BJ (cell line): Measurements from ENCODE around the gene TFB1M. TPM values are rescaled to one million over a fixed set of nuclear protein-coding genes. Genes with fewer than 3 reads are reported as not detected.

Source experiments
- CTCF ChIA-PET: fragments of 350-600 bp; formaldehyde crosslinking; extraction: SDS; loops from one replicate; lab custom pipeline; 2021; ENCODE audit warnings: antibody characterized with exemption, inconsistent platforms; lab: Yijun Ruan, JAX
- POLR2A ChIA-PET: fragments of 300-600 bp; sonication (Branson Sonifier 250); formaldehyde crosslinking; extraction: SDS; loops from one replicate; lab custom pipeline; 2021; ENCODE audit warnings: antibody characterized with exemption; lab: Charles Lee
- DNase-seq: peaks from one replicate; pipeline ENCODE4 v3.0.0-alpha.2; 2011; ENCODE audit warnings: low read depth
- H3K27me3 ChIP-seq: 2 replicates; pipeline ENCODE4 v1.6.0; 2011; ENCODE audit warnings: low read length; ENCODE audit not compliant: control insufficient read depth, insufficient read depth
- H3K36me3 ChIP-seq: 2 replicates; pipeline ENCODE4 v1.5.1; 2011; ENCODE audit warnings: low read length; ENCODE audit not compliant: control insufficient read depth, insufficient read depth
- H3K4me3 ChIP-seq: 2 replicates; pipeline ENCODE4 v1.5.1; 2011; ENCODE audit warnings: low read depth, mild to moderate bottlenecking, control low read depth, low read length
- CTCF ChIP-seq: IDR thresholded peaks from 2 replicates; pipeline ENCODE4 v1.5.1; 2011; ENCODE audit warnings: low read depth, mild to moderate bottlenecking, control low read depth, inconsistent platforms, low read length, moderate library complexity; ENCODE audit not compliant: insufficient read depth
- polyA plus RNA-seq: library from polyadenylated mRNA; depleted of rRNA; stranded (reverse); fragments of >200 nt; gene quantifications from 2 replicates; pipeline ENCODE4 v1.2.3, GENCODE V29; 2011

TFB1M gene
- polyA plus RNA-seq, 1 experiment = 12.9 TPM

- no peak for DNase-seq
- no peak overlapping the region for H3K4me3 ChIP-seq
- H3K27me3 ChIP-seq = no peaks in the 10 kb centered on the region
- TF ChIP-seq CTCF = no peak
- H3K36me3 ChIP-seq = no peaks in the 10 kb centered on the region
- ChIA-PET CTCF (interaction anchor here (1.3 kb wide), 1 partner anchor 20 kb away, joined by 3 read pairs; no protein-coding TSS in a partner anchor), POLR2A (no interaction called here)
Measured at GRCh38 chr6:155351273-155352129, 37.2 kb upstream of the TFB1M start.

DNA sequence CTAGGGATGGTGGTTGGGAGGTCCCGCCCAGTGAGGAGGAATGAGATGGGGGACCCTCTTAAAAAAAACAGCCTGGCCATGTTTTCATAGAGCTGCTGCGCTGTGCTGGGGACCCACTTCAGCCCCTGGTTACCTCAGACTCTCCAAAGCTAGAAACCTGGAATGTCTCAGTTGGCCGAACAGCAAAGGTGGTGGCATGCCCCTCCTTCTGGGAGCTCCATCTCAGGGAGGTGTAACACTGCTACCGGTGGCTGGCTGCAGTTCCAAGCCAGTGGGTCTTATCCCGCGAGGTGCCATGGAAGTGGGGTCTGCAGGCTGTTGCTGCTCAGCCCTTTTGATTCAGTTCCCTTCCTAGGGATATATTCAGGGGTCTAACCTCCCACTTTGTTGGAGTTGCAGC lies 35.7 kb upstream of the TFB1M start:
- Histone ChIP-seq H3K4me3 (no peak overlapping the region), H3K36me3 (no peaks in the 10 kb centered on the region), H3K27me3 (no peaks in the 10 kb centered on the region)
- DNase-seq = no peak
- no peak for TF ChIP-seq CTCF
- ChIA-PET CTCF (interaction anchor here (0.5 to 1.7 kb wide), 3 partner anchors 9 to 68 kb away, joined by 3 to 7 read pairs (median 4); no protein-coding TSS in a partner anchor), POLR2A (no interaction called here)

- DNase-seq = no peak
- no peak for TF ChIP-seq CTCF
- ChIA-PET CTCF (interaction anchor here (1.5 to 1.7 kb wide), 2 partner anchors 9 to 69 kb away, joined by 3 to 7 read pairs; no protein-coding TSS in a partner anchor), POLR2A (no interaction called here)
- H3K4me3 ChIP-seq = no peak overlapping the region
- no peaks in the 10 kb centered on the region for H3K36me3 ChIP-seq
- H3K27me3 ChIP-seq = no peaks in the 10 kb centered on the region
Measured at GRCh38 chr6:155349129-155349528, 34.8 kb upstream of the TFB1M start.

GRCh38 chr6:155347800-155348199 lies 33.5 kb upstream of the TFB1M start:
- no peak overlapping the region for H3K4me3 ChIP-seq
- CTCF ChIA-PET = interaction anchor here (0.9 kb wide), 1 partner anchor 71 kb away, joined by 4 read pairs; no protein-coding TSS in a partner anchor
- no peak for DNase-seq
- no peaks in the 10 kb centered on the region for H3K27me3 ChIP-seq
- TF ChIP-seq CTCF = no peak
- POLR2A ChIA-PET = no interaction called here
- no peaks in the 10 kb centered on the region for H3K36me3 ChIP-seq

- no peaks in the 10 kb centered on the region for H3K36me3 ChIP-seq
- H3K27me3 ChIP-seq = no peaks in the 10 kb centered on the region
- no peak for TF ChIP-seq CTCF
- ChIA-PET CTCF (no interaction called here), POLR2A (no interaction called here)
- H3K4me3 ChIP-seq = no peak overlapping the region
- no peak for DNase-seq
Measured at GRCh38 chr6:155346957-155347356, 32.7 kb upstream of the TFB1M start.
